Activated CD4-positive, alpha-beta T cell treated with anti-CD3 and anti-CD28 coated beads, Interleukin-2, amount 50 U/mL, for 48 hours (primary cell): ENCODE measurements around the gene CNTNAP2.

Experiments
- DNase-seq, 2 experiments: peaks; one replicate each; pipeline ENCODE4 v3.0.0-alpha.2; 2020

Gene CNTNAP2

GRCh38 chr7:147298611-147299043 lies 1182.0 kb downstream of the CNTNAP2 start:
- no peak for DNase-seq

GRCh38 chr7:147300293-147300692 lies 1183.7 kb downstream of the CNTNAP2 start:
- no peak for DNase-seq

DNA sequence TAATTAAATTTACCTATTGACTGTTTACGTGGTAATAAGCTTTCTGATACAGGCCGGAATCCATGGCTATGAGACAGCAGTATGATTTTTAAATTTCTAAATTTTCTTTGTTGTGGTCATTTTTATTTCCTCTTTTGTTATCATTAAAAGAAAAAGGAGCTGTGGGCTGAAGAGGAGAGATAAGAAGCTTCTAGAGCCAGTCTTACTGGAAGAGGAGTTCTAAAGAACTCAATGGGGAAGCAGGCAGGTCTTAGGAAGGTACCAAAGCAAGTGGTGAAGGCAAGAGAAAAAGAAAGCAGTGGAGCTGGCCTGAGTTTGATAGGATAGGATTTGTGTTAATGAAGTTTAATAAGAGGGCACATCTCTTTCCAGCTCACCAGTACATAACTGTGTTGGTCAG lies 1187.8 kb downstream of the CNTNAP2 start:
- no peak for DNase-seq

DNA sequence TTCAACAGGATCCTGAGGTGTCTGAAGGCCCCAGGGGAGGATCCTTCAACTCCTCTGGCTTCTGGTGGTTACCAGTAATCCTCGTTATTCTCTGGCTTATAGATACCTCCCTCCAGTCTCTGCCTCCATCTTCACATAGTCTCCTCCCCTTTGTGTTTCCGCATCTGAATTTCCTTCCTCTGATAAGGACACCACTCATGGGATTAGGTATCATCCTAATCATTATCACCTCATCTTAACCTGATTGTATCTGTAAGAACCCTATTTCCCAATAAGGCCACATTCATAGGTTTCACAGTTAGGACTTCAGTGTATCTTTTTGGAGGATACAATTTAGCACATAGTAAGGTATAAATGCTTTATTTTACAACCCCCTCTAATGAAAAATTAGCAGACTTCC lies 1189.2 kb downstream of the CNTNAP2 start:
- no peak for DNase-seq

GRCh38 chr7:147308539-147308938 lies 1191.9 kb downstream of the CNTNAP2 start:
- no peak for DNase-seq

DNA sequence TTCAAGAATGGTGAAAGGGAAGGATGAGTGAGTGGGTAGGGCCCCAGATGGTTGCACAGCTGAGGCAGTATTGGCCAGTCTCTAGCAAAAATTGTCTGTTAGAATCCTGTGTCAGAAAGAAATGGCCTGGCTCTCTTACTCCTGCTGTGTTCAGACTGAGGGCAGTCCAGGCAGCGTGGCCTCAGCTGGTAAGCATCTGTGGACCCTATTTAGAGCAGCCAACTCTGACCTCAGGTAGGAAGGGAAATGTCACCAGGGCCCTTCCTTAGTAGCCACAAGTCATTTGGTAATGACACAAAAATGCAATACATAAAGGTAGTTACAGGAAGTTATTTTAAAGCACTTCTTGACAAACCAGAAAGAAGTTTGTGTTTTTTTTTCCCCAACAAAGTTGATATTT lies 1194.7 kb downstream of the CNTNAP2 start:
- DNase-seq, result no peak

DNA sequence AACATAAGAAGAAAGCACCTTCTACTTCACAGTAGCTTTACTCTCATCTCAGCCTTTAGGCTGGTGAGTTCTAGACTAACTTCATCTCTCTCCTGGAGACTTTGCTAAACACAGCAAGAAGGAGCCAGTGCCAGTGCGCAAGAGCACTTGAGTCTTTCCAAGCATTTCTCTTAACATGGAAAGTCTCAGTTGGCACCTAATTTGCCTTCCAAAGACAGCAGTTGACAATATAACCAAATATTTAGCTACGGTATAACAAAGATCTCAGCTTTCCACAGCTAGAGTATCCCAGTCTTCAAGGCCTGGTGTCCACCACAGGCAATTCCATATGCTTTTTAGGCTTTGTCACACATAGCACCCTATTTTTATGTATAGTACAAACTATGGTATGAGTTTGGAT lies 1204.9 kb downstream of the CNTNAP2 start:
- DNase-seq, result no peak

- DNase-seq, result no peak
These were observed 1216.4 kb downstream of the CNTNAP2 start for GRCh38 chr7:147332988-147333387.

GRCh38 chr7:147363101-147363500 lies 1246.5 kb downstream of the CNTNAP2 start:
- DNase-seq, result no peak

- DNase-seq, result no peak
These were observed 1259.6 kb downstream of the CNTNAP2 start for GRCh38 chr7:147376192-147376591.

- DNase-seq, result no peak
These were observed 1264.3 kb downstream of the CNTNAP2 start for GRCh38 chr7:147380926-147381325.

DNA sequence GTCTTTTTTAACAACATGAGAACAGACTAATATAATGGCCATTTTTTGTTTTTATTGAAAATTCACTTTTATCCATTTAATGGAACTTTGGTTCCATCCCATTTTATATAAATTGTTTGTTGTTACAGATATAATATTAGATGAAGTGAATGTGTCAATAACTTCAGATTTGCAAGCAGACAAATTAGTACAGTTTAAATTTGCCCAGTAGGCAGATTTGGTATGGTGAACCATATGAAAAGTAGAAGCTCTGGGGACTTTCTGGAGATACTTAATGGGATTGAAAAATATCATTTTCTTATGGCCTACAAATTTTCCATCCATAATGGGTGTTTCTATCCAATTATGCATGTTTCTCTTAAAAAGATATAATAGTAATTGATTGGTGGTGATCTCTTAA lies 1277.7 kb downstream of the CNTNAP2 start:
- no peak for DNase-seq

GRCh38 chr7:147400221-147400689 lies 1283.7 kb downstream of the CNTNAP2 start:
- no peak for DNase-seq

GRCh38 chr7:147400925-147401324 lies 1284.3 kb downstream of the CNTNAP2 start:
- DNase-seq, result no peak

GRCh38 chr7:147405621-147406020 lies 1289.0 kb downstream of the CNTNAP2 start:
- no peak for DNase-seq

DNA sequence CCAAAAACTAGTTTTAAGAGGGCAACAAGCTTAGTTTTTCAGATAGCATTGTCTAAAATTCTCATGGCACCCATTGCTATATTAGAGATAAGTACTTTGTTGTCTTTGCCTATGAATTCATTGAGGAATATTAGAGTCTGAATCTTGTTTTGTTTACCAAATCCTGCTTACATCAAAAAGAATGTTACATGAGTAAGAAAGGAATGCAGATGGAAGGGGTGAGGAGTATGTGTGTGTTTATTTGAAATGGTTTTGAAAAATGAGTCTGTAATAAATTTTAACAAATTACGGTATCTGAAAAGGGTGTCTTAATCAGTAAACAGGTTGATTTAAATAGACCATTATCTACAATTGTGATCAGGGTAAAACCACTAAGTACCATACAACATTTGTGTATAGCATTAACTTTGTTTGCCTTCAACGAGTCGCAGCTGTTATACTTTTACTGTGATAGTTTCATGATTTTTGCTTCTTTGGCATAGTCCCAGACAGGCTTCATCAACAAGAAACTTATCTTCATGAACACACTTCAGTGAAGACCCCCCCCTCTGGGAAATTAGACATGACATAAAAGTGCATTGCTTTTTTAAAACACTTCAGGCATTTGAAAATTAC lies 1290.0 kb downstream of the CNTNAP2 start:
- no peak for DNase-seq

- DNase-seq, result no peak
These were observed 1294.5 kb downstream of the CNTNAP2 start for GRCh38 chr7:147411096-147411495.

DNA sequence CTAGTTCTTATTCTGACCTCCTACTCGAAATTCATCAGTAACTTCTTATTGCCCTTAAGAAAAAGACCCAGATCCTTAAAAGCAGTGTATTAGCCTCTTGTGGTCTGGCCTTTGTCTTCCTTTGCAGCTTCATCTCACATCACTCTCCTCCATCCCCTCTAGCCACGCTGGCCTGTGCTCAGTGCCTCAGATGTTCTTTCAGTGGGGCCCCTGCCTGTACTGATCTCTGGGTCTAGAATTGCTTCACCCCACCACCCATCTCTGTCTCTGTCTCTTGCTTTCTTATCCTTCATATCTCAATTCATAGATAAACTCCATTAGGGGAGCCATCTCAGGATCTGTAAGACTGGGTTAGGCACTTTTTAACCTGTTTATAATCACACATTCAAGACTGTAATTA lies 1295.5 kb downstream of the CNTNAP2 start:
- DNase-seq, result no peak

DNA sequence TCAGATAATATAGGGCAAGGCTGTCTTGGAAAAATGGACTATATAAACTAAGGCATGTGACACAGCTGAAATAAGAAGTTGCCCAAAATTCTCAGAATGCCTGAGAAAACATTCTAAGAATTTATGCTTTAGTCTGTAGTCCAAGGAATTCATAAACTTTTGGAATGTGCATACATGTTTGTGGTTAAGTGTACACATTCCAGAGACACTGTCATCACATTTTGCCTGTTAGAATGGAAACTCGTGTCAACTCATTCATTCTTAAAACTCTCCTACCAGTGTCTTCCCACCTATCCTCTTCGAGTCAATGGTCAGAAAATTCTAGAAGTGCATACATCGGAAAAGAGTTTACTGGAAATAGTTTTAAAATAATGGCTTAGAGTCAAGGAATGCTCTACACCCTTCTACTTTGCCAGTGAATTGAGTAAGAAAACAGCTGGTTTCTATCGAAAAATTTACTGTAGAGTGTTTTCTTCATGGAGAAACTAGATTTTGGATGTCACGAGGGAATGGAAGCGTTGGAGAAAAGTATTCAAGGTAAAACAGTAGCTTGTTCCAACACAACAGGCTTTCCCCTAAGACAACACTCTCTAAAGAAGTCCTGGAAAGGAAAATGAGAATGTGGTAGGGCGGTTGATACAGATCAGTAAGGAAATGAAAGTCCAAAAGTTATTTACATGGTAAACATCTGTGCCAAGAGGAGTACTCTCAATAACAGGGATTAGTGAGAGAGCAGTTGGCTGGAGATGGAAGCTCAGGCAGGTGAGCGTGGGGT lies 1296.4 kb downstream of the CNTNAP2 start:
- DNase-seq, result no peak

DNA sequence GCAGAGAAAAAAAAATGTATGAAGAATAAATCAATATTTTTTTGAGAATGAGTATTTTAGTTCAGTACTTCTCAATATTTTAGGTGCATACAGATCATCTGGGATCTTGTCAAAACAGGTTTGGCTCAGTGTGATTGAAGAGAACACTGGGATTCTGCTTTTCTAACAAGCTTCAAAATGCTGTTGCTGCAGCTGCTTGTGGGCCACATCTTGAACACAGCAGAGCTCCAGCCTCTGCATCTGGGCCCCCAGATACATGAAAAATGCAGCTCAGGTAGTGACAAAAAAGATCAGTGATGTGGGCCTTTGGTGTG lies 1296.9 kb downstream of the CNTNAP2 start:
- DNase-seq, result no peak

GRCh38 chr7:147415991-147416390 lies 1299.4 kb downstream of the CNTNAP2 start:
- DNase-seq, result no peak

DNA sequence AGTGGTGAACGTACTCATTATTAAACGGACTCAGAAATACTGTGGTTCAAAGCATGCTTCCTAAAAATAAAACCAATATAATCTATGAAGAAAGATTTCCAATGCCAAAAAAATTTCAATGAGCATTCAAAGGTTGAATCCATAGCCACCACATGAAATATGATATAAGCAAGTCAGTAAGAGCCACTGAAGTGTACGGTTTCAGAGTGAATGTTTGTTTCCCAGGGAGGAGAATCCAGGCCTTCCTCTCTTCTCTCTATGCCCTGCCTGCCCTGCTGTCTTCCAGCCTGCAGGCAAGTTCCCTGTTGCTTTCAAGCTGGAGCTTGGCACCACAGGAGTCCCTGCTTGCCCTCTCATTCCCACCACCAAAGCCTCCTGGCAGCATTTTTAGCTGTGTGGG lies 1302.4 kb downstream of the CNTNAP2 start:
- no peak for DNase-seq

DNA sequence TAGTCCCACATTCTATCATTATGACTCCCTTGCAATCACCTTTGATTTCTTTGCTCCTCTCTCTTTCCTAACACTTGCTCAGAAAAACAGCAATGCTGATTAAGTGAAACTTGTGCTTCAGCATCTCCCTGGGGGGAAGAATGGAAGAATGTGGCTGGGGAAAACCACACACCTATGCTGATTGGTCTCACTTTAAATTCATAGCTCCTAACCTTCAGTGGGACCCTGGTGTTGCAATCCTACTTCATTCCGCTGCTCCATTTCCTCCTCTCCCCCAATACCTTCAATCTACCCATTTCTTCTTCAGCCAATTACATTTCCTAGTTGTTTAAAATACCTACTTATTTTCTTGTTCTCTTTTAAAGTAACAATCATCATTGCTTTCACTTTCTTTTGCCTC lies 1307.3 kb downstream of the CNTNAP2 start:
- DNase-seq, result no peak

DNA sequence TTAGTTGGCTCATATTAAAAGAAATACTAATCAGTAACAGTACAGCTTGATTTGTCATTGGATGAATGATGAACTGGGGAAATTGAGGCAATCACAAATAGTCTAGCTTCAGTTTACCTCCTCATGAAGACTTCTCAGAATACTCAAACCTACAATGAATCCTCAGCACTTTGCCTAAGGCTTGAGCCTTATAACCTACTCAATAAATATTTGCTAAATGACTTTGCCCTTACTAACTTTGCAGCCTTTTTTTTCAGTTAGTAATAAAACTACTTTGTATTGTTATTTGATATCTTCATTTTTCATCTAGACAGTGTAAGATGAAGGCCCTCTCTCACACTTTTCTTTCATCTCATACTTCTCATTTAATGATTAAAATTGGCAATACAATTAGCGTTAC lies 1311.5 kb downstream of the CNTNAP2 start:
- no peak for DNase-seq

GRCh38 chr7:147429961-147430360 lies 1313.4 kb downstream of the CNTNAP2 start:
- no peak for DNase-seq
